Prostate gland (tissue), 2 donors: ENCODE results near the gene SGSM1. TPM values are rescaled to one million over a fixed set of nuclear protein-coding genes. Genes with fewer than 3 reads are reported as not detected.

ENCODE experiments used
- DNase-seq: peaks from one replicate; pipeline ENCODE4 v3.0.0-alpha.2; 2019; ENCODE audit warnings: low spot score
- H3K27ac ChIP-seq, 2 donors: fragments of 200-600 bp; sonication (generic); 2 replicates each; pipeline ENCODE4 v1.5.1; 2017 to 2019
- H3K27me3 ChIP-seq: fragments of 200-600 bp; sonication (generic); replicated peaks from 2 replicates; pipeline ENCODE4 v1.5.1; 2019; ENCODE audit not compliant: insufficient read depth
- H3K36me3 ChIP-seq, 2 donors: fragments of 200-600 bp; sonication (generic); 1 replicate in 1 of 2; 2 replicates in 1 of 2; pipeline versions ENCODE4 v1.5.1 to v1.8.1; 2017 to 2019
- H3K4me1 ChIP-seq: fragments of 200-600 bp; sonication (generic); replicated peaks from 2 replicates; pipeline ENCODE4 v1.5.1; 2019
- H3K4me3 ChIP-seq, 2 donors: fragments of 200-600 bp; sonication (generic); 2 replicates each; pipeline ENCODE4 v1.5.1; 2017 to 2019
- H3K9me3 ChIP-seq: fragments of 200-600 bp; sonication (generic); 2 replicates; pipeline ENCODE4 v1.5.1; 2017
- POLR2A ChIP-seq: fragments of 450-650 bp; IDR thresholded peaks from one replicate; pipeline ENCODE4 v1.6.1; 2016; ENCODE audit warnings: antibody characterized with exemption, mild to moderate bottlenecking
- POLR2AphosphoS5 ChIP-seq: sonication (generic); formaldehyde crosslinking; IDR thresholded peaks from one replicate; pipeline ENCODE4 v1.6.1; 2017; ENCODE audit warnings: antibody characterized with exemption
- WGBS: methylation state at CpG from one replicate; pipeline ENCODE4 v1.1.5; 2018; 5-methylcytosine and 5-hydroxymethylcytosine counted together
- intact Hi-C: fragments of 100-400 bp; cut with DNase I; formaldehyde crosslinking; loops from one replicate; pipeline ENCODE4 v1.14.2; 2022
- total RNA-seq, 2 donors: library from RNA; depleted of rRNA; stranded (reverse); fragments of >200 nt; gene quantifications; one replicate each; pipeline ENCODE4 v1.1.0, GENCODE V29; 2016
- TF ChIP-seq, protein P1 (sequence below), 4 experiments: fragments of 200-600 bp in 2 of 4; fragments of 450-650 bp in 2 of 4; sonication (generic) in 2 of 4; IDR thresholded peaks; 1 replicate in 3 of 4; 2 replicates in 1 of 4; pipeline ENCODE4 v1.5.1; 2016 to 2019; ENCODE audit warnings: antibody characterized with exemption in 4 of 4, mild to moderate bottlenecking in 2 of 4, moderate library complexity in 2 of 4

The SGSM1 gene
- total RNA-seq, 2 donors from 2014 or later = 4.1 to 7.7 TPM

DNA sequence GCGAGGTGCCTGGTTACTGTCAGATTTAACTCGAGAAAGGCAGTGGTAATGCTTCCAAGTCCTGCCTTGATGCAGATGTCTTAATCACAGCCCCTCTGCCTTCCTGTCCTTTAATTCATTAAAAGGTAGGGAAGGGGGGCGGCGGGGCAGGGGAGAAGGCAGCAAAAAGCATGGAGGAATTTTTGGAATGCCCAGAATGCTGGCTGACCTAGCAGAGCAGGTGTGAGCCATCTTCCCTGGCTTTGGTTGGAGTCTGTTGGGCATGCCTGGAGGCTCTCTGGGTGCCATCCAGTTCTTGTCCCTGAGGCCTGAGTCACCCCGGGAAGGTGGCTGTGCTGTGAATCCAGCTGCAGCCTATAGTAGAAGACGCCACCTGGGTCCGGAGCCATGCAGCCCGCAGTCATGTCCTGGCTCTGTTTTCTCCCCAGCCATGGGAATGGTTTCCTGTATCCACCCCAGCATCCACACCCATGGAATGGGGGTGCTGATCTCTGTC lies 162.1 kb downstream of the SGSM1 start:
- Histone ChIP-seq H3K4me3 (no peak overlapping the region), H3K9me3 (no peaks in the 10 kb centered on the region), H3K36me3 (no peaks in the 10 kb centered on the region), H3K4me1 (peaks cover 14% of the 10 kb centered on the region), H3K27me3 (no peaks in the 10 kb centered on the region), H3K27ac (peak overlapping the region; percentile 24 to 89)
- WGBS = 62% methylated on average over 4 of the region's 8 CpGs
- DNase-seq = peak; percentile 55
- no peak for TF ChIP-seq POLR2A
- TF ChIP-seq, protein P1, sequence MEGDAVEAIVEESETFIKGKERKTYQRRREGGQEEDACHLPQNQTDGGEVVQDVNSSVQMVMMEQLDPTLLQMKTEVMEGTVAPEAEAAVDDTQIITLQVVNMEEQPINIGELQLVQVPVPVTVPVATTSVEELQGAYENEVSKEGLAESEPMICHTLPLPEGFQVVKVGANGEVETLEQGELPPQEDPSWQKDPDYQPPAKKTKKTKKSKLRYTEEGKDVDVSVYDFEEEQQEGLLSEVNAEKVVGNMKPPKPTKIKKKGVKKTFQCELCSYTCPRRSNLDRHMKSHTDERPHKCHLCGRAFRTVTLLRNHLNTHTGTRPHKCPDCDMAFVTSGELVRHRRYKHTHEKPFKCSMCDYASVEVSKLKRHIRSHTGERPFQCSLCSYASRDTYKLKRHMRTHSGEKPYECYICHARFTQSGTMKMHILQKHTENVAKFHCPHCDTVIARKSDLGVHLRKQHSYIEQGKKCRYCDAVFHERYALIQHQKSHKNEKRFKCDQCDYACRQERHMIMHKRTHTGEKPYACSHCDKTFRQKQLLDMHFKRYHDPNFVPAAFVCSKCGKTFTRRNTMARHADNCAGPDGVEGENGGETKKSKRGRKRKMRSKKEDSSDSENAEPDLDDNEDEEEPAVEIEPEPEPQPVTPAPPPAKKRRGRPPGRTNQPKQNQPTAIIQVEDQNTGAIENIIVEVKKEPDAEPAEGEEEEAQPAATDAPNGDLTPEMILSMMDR (IDR thresholded peaks at IDR 0.05) = no peak
- peak; percentile 20 for TF ChIP-seq POLR2AphosphoS5
- intact Hi-C loops = no loop called here

DNA sequence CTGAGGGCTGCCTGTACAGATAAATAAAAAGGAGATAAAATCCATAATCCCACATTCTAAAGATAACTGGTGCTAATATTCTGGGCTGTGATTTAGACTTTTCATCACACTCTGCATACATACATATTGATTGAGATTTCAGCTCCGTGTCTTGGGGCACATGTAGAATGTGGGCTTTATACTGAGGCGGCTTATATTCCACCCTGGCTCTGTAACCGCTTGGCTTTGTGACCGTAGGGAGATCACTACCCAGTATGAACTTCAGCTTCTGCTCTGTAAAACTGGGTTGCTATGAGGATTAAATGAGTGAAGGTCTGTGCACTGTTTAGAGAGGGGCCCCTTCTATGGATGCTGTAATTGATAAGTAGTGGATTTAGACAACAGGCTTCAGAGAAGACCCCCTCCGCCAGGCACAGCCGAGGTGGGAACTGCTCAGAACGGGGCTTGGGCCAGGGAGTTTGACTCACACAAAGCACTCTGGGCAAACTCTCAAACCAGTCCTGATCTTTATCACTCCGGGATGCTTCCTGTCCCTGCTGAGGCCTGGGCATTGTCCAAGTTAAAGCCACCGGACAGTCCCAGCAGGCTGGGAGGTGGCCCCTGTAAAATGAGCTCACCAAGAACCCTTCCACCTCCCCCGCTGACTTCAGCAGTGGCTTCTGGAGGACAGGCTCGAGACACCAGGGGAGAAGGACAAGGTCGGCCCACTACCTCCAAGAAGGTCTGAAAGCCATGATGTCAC lies 163.7 kb downstream of the SGSM1 start:
- peak; percentile 91 for DNase-seq
- Histone ChIP-seq H3K9me3 (no peaks in the 10 kb centered on the region), H3K36me3 (no peaks in the 10 kb centered on the region), H3K27ac (peak overlapping the region; percentile 86 to 89), H3K4me1 (peaks cover 14% of the 10 kb centered on the region), H3K27me3 (no peaks in the 10 kb centered on the region), H3K4me3 (no peak overlapping the region)
- 19% methylated on average over 12 of the region's 12 CpGs for WGBS
- TF ChIP-seq POLR2AphosphoS5 (peak; percentile 92), POLR2A (no peak)
- TF ChIP-seq, protein P1 (IDR thresholded peaks at IDR 0.05) = no peak
- intact Hi-C loops = no loop called here

DNA sequence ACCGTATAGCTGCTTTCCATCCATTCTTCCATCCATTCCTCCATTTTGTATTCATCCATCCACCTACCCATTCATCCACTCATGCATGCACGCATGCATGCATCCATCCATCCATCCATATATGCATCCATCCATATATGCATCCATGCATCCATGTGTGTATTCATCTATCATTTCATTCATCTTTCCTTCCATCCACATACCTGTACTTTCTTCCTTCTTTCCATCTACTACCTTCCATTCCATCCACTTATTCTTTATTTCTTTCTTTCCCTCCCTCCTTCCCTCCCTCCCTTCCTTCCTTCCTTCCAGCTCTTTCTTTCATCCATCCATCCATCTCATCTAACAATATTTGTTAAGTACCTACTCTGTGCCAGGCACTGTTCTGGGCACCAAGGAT lies 166.4 kb downstream of the SGSM1 start:
- Histone ChIP-seq H3K27me3 (no peaks in the 10 kb centered on the region), H3K4me3 (no peak overlapping the region), H3K4me1 (peaks cover 25% of the 10 kb centered on the region), H3K36me3 (no peaks in the 10 kb centered on the region), H3K27ac (no peak overlapping the region), H3K9me3 (no peaks in the 10 kb centered on the region)
- DNase-seq = no peak
- WGBS = 97% methylated on average over 2 of the region's 2 CpGs
- TF ChIP-seq, protein P1 (IDR thresholded peaks at IDR 0.05) = no peak
- TF ChIP-seq POLR2A (no peak), POLR2AphosphoS5 (no peak)
- intact Hi-C loops = no loop called here

DNA sequence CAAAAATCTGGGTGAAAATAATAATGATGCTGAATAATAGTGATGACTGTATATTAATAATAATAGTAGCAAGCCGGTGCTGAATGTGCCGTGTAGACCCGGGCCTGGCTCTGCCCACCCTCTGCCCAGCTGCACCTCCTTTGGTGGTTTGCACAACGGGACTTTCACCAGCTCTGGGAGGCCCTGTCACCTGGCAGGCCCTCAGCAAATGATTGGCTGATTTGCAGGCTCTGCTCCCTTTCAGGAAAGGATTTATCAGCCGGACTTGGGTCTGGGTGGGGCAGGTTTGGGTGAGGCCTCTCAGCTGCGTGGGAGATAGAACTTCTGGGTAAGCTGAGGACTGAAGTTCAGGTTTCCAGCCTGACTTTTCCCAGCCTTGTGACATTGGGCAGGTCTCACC lies 167.9 kb downstream of the SGSM1 start:
- TF ChIP-seq, protein P1 (IDR thresholded peaks at IDR 0.05) = no peak
- intact Hi-C loops = no loop called here
- H3K4me1 ChIP-seq = peaks cover 23% of the 10 kb centered on the region
- no peak overlapping the region for H3K4me3 ChIP-seq
- H3K36me3 ChIP-seq = no peaks in the 10 kb centered on the region
- WGBS = 80% methylated on average over 6 of the region's 6 CpGs
- H3K27me3 ChIP-seq = no peaks in the 10 kb centered on the region
- H3K9me3 ChIP-seq = no peaks in the 10 kb centered on the region
- DNase-seq = no peak
- H3K27ac ChIP-seq = no peak overlapping the region

DNA sequence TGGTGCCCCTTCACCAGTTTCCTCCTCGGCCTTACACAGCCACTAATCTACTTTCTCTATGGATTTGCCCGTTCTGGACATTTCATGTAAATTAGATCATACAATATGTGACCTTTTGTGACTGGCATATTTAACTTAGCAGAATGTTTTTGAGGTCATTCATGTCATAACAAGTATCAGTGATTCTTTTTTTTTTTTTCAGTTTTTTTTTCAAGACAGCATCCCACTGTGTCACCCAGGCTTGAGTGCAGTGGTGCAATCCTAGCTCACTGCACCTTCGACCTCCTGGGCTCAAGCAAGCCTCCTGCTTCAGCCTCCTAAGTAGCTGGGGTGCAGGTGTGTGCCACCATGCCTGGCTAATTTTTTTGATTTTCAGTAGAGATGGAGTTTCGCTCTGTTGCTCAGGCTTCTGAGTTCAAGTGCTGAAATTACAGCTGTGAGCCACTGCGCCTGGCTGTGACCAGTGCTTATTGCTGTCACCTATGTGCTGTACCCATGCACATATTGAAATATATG lies 169.2 kb downstream of the SGSM1 start:
- 87% methylated on average over 5 of the region's 5 CpGs for WGBS
- H3K27ac ChIP-seq = no peak overlapping the region

More for the DNA sequence above, 169.2 kb downstream of the SGSM1 start:
- TF ChIP-seq POLR2A (no peak), POLR2AphosphoS5 (no peak)
- TF ChIP-seq, protein P1 (IDR thresholded peaks at IDR 0.05) = no peak
- no peaks in the 10 kb centered on the region for H3K27me3 ChIP-seq
- no peak overlapping the region for H3K4me3 ChIP-seq
- peaks cover 18% of the 10 kb centered on the region for H3K4me1 ChIP-seq
- H3K9me3 ChIP-seq = no peaks in the 10 kb centered on the region
- no peaks in the 10 kb centered on the region for H3K36me3 ChIP-seq
- intact Hi-C loops = no loop called here
- DNase-seq = no peak
